GM18507 (cell line): ENCODE data around the gene NPIPB4.
"Not testable (repeated sequence)": the region's sequence is repeated elsewhere in the genome, so short reads cannot be mapped to it uniquely, and the experiment has no call there.

ENCODE experiments used
- DNase-seq: peaks from one replicate; pipeline ENCODE4 v3.0.0; 2011; ENCODE audit warnings: low read depth; ENCODE audit not compliant: insufficient read length; ENCODE audit errors: extremely low spot score
- FAIRE-seq: peaks from 2 replicates; lab custom pipeline; 2011; peaks lifted over from hg19 to GRCh38; lab: Jason Lieb, UNC

Gene NPIPB4

GRCh38 chr16:21857656-21858055, at the start of gene NPIPB4:
TSS of gene NPIPB4 (minus strand) at chr16:21857756. CDS start at chr16:21857378, 378 bp downstream.
- not testable (repeated sequence) for DNase-seq, FAIRE-seq

- DNase-seq, FAIRE-seq: not testable (repeated sequence)
These were observed 41.4 kb upstream of the NPIPB4 start for GRCh38 chr16:21898998-21899397.

GRCh38 chr16:21881988-21882387, 24.4 kb upstream of the NPIPB4 start:
- FAIRE-seq, DNase-seq: not testable (repeated sequence)

GRCh38 chr16:21837186-21837585, 20.4 kb downstream of the NPIPB4 start:
- not testable (repeated sequence) for FAIRE-seq, DNase-seq

- FAIRE-seq, DNase-seq: not testable (repeated sequence)
These were observed 21.2 kb downstream of the NPIPB4 start for GRCh38 chr16:21836334-21836733.

DNA sequence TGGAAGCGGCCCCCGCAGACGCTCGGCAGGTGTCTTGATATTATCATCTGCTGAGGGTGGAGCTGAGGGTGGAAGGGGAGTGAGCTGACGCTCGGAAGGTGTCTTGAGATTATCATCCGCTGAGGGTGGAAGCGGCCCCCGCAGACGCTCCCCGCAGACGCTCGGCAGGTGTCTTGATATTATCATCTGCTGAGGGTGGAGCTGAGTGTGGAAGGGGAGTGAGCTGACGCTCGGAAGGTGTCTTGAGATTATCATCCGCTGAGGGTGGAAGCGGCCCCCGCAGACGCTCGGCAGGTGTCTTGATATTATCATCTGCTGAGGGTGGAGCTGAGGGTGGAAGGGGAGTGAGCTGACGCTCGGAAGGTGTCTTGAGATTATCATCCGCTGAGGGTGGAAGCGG, 21.8 kb downstream of the NPIPB4 start:
- not testable (repeated sequence) for DNase-seq, FAIRE-seq

- not testable (repeated sequence) for DNase-seq, FAIRE-seq
These were observed 23.3 kb downstream of the NPIPB4 start for GRCh38 chr16:21834211-21834610.

GRCh38 chr16:21829929-21830328, 27.6 kb downstream of the NPIPB4 start:
- DNase-seq, FAIRE-seq: not testable (repeated sequence)

DNA sequence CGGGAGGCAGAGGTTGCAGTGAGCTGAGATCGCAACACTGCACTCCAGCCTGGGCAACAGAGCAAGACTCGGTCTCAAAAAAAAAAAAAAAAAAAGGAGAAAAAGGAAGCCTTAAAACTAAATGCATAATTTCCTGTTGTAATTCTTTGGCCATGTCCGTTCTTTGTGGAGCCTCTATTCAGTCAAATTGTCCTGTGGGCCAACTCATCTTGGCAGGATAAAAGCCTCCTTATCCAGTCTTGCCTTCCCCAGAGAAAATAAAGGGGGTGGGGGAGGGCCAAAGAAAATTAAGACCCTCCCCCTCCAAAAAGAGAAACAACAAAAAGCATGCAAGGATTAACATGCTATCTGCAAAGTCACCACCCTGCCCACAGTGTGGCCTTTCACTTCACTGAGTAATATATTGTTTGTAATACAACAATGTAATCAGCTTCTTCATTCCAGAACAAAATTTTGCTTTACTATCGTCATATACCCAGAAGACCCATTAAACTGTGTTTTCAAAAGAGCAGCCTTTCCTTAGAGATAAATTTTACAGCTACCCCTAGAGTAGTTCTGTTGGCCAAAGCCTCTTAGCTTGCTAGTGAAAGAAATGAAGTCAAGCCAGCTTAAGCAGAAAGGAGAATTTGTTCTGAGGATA, 31.4 kb downstream of the NPIPB4 start:
- FAIRE-seq, DNase-seq: not testable (repeated sequence)

DNA sequence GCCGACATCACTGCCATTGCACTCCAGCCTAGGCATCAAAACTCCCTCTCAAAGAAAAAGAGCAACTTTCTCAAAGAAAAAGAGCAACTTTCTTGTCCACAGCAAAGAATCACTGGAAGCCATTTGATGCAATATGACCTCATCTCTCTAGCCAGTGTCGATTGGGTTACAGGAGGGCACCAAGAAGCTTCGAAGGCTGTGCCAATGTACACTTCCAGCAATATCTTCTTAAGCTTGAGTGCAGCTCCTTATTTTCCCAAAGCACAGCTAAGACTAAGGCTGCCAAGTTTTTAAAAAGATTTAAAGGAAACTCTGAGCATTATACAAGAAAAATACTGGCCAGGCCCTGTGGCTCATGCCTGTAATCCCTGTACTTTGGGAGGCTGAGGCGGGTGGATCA, 32.0 kb downstream of the NPIPB4 start:
- not testable (repeated sequence) for FAIRE-seq, DNase-seq

DNA sequence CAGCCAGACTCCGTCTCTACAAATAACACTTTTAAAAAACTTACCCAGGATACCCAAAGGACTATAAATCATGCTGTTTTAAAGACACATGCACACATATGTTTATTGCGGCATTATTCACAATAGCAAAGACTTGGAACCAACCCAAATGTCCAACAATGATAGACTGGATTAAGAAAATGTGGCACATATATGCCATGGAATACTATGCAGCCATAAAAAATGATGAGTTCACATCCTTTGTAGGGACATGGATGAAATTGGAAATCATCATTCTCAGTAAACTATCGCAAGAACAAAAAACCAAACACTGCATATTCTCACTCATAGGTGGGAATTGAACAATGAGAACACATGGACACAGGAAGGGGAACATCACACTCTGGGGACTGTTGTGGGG, 34.3 kb downstream of the NPIPB4 start:
- FAIRE-seq, DNase-seq: not testable (repeated sequence)

DNA sequence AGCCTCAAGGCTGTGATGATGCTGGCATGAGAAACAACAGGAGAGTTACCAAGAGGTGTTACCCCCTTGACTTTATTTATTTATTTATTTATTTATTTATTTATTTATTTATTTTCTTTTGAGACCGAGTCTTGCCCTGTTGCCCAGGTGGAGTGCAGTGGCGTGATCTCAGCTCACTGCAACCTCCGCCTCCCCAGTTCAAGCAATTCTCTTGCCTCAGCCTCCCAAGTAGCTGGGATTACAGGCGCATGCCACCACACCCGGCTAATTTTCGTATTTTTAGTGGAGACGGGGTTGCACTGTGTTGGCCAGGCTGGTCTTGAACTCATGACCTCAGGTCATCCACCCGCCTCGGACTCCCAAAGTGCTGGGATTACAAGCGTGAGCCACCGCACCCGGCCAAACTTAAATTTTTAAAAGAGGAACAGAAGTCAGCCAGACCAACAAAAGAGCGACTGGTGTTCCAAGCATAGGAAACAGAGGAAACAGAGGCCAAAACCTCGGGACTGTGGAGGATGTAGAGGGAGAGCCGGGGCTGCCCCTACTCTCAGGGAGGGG, 36.6 kb downstream of the NPIPB4 start:
- DNase-seq, FAIRE-seq: not testable (repeated sequence)

DNA sequence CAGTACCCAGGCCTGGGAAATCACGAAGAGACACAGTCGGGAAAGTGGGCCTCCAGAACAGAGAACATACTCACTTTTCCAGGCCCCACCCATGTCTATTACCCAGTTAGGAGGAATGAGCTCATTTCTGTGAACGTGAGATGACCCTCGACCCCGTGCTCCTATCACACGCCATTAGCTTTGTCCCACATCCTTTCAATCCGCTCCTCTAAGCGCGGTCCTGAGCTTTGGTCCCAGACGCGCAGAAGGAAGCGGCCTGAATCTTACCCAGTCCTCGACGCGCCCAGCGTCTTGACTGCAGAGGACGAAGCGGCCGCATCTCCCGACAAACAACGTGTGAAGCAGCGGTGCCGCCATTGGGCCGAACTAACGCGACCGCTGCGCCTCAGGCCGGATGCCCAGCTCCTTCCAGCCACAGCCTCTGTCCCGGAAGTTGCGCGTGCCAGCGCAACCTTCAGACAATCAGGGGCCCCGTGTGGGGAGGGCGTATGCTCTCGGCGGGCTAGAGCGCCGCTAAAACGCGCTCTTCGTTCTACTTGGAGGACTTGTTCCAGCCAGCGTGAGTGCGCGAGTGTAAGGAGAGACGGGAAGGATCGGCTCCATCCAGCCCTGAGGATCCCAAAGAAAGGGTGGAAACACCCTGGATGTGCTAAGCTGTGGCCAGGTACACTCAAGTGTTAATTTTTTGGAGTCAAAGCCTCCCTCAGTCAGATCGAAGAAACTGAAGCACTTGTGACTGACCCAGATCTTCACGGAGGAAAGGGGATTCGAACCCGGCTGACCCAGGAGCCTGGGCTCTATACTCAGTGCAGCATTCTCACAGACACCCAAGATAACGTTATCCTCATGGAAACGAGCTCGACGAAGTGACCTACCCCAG, 37.3 kb downstream of the NPIPB4 start:
- DNase-seq (peak; percentile 14), FAIRE-seq (peak; percentile 41)

- not testable (repeated sequence) for DNase-seq, FAIRE-seq
These were observed 37.9 kb downstream of the NPIPB4 start for GRCh38 chr16:21819617-21820016.

GRCh38 chr16:21817012-21817411, 40.5 kb downstream of the NPIPB4 start:
- DNase-seq, FAIRE-seq: not testable (repeated sequence)

DNA sequence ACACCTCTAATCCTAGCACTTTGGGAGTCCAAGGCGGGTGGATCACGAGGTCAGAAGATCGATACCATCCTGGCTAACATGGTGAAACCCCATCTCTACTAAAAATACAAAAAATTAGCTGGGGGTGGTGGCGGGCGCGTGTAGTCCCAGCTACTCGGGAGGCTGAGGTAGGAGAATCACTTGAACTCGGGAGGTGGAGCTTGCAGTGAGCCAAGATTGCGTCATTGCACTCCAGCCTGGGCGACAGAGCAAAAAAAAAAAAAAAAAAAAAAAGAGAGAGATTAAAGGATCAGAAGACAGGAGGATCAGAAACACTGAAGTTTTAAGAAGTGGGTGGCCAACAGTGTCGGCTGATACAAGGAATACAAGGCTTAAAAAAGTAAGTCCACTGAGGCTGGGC, 41.9 kb downstream of the NPIPB4 start:
- not testable (repeated sequence) for DNase-seq, FAIRE-seq

DNA sequence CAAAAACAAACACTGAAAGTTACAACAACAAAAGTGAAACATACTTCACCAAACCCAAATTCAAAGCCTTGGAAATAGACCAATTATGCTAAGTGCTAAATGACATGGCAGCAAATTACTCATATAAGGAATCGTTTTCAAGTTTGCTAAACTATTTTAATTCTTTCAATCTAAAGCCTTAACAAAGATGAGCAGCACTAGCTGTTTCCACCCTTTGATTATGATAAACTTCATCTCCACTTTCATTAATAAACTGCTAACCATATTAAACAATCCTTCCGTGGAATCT, 55.2 kb downstream of the NPIPB4 start:
- DNase-seq, FAIRE-seq: not testable (repeated sequence)

DNA sequence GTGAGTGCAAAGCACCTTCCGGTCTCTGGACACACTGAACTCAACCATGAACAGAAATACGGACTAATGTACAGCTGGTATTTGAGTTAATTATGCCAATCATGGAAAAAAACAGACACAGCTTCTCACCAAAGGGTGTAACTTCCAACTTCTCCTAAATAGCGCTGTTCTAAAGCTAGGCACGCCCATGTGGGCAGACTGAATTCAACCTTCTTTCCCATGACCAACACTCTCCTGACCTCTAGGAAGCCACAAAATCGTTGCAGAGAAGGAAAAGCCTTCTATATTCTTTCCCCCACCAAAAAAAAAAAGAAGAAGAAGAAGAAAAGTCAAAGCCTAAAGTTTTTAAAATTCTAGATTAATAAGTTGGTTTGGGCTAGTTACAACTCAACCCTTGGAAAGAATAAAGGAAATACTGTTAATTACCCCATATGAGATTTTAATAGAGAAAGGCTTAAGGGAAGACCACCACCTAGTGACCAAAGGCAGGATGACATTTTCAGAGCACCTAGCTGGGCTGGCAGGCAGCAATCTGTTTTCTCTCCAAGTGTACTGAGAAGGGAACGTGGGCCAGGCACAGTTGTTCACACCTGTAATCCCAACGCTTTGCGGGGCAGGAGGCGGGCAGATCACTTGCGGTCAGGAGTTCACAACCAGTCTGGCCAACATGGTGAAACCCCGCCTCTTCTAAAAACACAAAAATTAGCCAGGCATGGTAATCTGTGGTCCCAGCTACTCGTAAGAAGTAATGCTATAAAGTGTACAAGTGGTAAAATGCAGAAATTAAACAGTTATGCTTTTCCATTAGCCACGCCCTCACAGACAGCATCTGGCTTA, 55.8 kb downstream of the NPIPB4 start:
- not testable (repeated sequence) for FAIRE-seq

GRCh38 chr16:21798601-21799000, 59.0 kb downstream of the NPIPB4 start:
- not testable (repeated sequence) for FAIRE-seq, DNase-seq

More for the DNA sequence above, 55.8 kb downstream of the NPIPB4 start:
- DNase-seq = not testable (repeated sequence)
